GM12878 (cell line): ENCODE results near the gene YKT6. TPM values are rescaled to one million over a fixed set of nuclear protein-coding genes. Genes with fewer than 3 reads are reported as not detected.

Experiments used
- ATAC-seq: fragments of 200-7000 bp; cut with Tn5 transposase; 3 replicates; pipeline ENCODE4 v1.9.1; 2020; ENCODE audit warnings: mild to moderate bottlenecking, moderate library complexity
- BruUV-seq: library from RNA; stranded (reverse); fragments of 400-500 nt; replicated peaks from 2 replicates; lab custom pipeline; 2021; lab: Mats Ljungman, UMichigan
- CTCF ChIA-PET: fragments of 300-600 bp; sonication (Branson Sonifier 250); formaldehyde crosslinking; extraction: SDS; loops from one replicate; lab custom pipeline; 2021; ENCODE audit warnings: inconsistent platforms; lab: Yijun Ruan, JAX
- POLR2A ChIA-PET: fragments of 350-600 bp; formaldehyde crosslinking; extraction: SDS; loops from one replicate; lab custom pipeline; 2021; ENCODE audit warnings: inconsistent platforms; lab: Charles Lee
- RAD21 ChIA-PET: fragments of 300-600 bp; sonication (Branson Sonifier 250); formaldehyde crosslinking; loops from one replicate; lab custom pipeline; 2023; ENCODE audit warnings: antibody characterized with exemption; ENCODE audit not compliant: unreplicated experiment; lab: Charles Lee
- SMC1A ChIA-PET: fragments of 300-600 bp; sonication (Branson Sonifier 250); formaldehyde crosslinking; loops from one replicate; lab custom pipeline; 2023; ENCODE audit not compliant: unreplicated experiment, uncharacterized antibody; lab: Charles Lee
- DNase-seq: peaks from one replicate; pipeline ENCODE4 v3.0.0-alpha.2; 2011; ENCODE audit warnings: low read depth, low spot score
- FAIRE-seq: peaks from 3 replicates; lab custom pipeline; 2011; peaks lifted over from hg19 to GRCh38; lab: Jason Lieb, UNC
- H2AFZ ChIP-seq: 2 replicates; pipeline ENCODE4 v1.6.0; 2011; ENCODE audit warnings: low read depth, low read length, control low read depth; ENCODE audit not compliant: control insufficient read depth
- H3K27ac ChIP-seq: 2 replicates; pipeline ENCODE4 v1.5.1; 2011; ENCODE audit warnings: control low read depth; ENCODE audit not compliant: control insufficient read depth, insufficient read depth
- H3K27me3 ChIP-seq, 2 experiments: replicated peaks in 1 of 2; 2 replicates each; pipeline versions ENCODE4 v1.6.0 to v1.6.1; 2011; ENCODE audit warnings: low read length in 1 of 2; ENCODE audit not compliant: control insufficient read depth in 2 of 2, insufficient read depth in 2 of 2
- H3K36me3 ChIP-seq, 2 experiments: 2 replicates each; pipeline ENCODE4 v1.5.1; 2011; ENCODE audit warnings: low read length in 1 of 2; ENCODE audit not compliant: control insufficient read depth in 2 of 2, insufficient read depth in 2 of 2
- H3K4me1 ChIP-seq: 2 replicates; pipeline ENCODE4 v1.6.1; 2011; ENCODE audit warnings: mild to moderate bottlenecking, low read length, moderate library complexity, mixed read lengths; ENCODE audit not compliant: control insufficient read depth, insufficient read depth
- H3K4me2 ChIP-seq: 2 replicates; pipeline ENCODE4 v1.6.0; 2011; ENCODE audit warnings: control low read depth; ENCODE audit not compliant: control insufficient read depth, insufficient read depth
- H3K4me3 ChIP-seq: fragments of 200-600 bp; sonication (generic); 2 replicates; pipeline ENCODE4 v1.5.1; 2016
- H3K79me2 ChIP-seq: 2 replicates; pipeline ENCODE4 v1.6.0; 2011; ENCODE audit warnings: low read length; ENCODE audit not compliant: control insufficient read depth, insufficient read depth
- H3K9ac ChIP-seq: 2 replicates; pipeline ENCODE4 v1.8.0; 2011; ENCODE audit warnings: low read length, control low read depth, mixed read lengths; ENCODE audit not compliant: control insufficient read depth, insufficient read depth
- H3K9me3 ChIP-seq: replicated peaks from 3 replicates; pipeline ENCODE4 v1.5.1; 2011; ENCODE audit warnings: mild to moderate bottlenecking, low read length; ENCODE audit not compliant: control insufficient read depth, insufficient read depth
- H4K20me1 ChIP-seq: 2 replicates; pipeline ENCODE4 v1.6.0; 2011; ENCODE audit not compliant: control insufficient read depth, insufficient read depth
- ATF7 ChIP-seq: fragments of 450-650 bp; IDR thresholded peaks from 2 replicates; pipeline ENCODE4 v1.6.1; 2016; ENCODE audit warnings: low read depth, mild to moderate bottlenecking
- CHD2 ChIP-seq: IDR thresholded peaks from 2 replicates; pipeline ENCODE4 v1.6.1; 2011; ENCODE audit warnings: low read depth, low read length, improper control_type of control experiment, borderline replicate concordance
- HDAC6 ChIP-seq: fragments of 200-600 bp; sonication (generic); IDR thresholded peaks from one replicate; pipeline ENCODE4 v1.8.0; 2017; ENCODE audit warnings: antibody characterized with exemption; ENCODE audit not compliant: unreplicated experiment
- POLR2AphosphoS2 ChIP-seq: IDR thresholded peaks from 2 replicates; pipeline ENCODE4 v1.6.1; 2011; ENCODE audit warnings: low read depth, mild to moderate bottlenecking, low read length, improper control_type of control experiment, moderate library complexity
- RAD51 ChIP-seq: fragments of 450-650 bp; IDR thresholded peaks from 2 replicates; pipeline ENCODE4 v1.6.1; 2016; ENCODE audit warnings: moderate library complexity, mild to moderate bottlenecking, inconsistent platforms
- SP1 ChIP-seq: IDR thresholded peaks from one replicate; pipeline ENCODE4 v1.6.1; 2011; ENCODE audit warnings: low read depth, low read length
- SREBF1 ChIP-seq: IDR thresholded peaks from 2 replicates; pipeline ENCODE4 v1.6.1; 2012; ENCODE audit warnings: mild to moderate bottlenecking, low read length
- SUPT20H ChIP-seq: IDR thresholded peaks from 2 replicates; pipeline ENCODE4 v1.6.1; 2011; ENCODE audit warnings: low read depth, mild to moderate bottlenecking, low read length, moderate library complexity, borderline replicate concordance; ENCODE audit not compliant: control insufficient read depth
- TBL1XR1 ChIP-seq: IDR thresholded peaks from 2 replicates; pipeline ENCODE4 v1.6.1; 2012; ENCODE audit warnings: low read depth, low read length, improper control_type of control experiment
- TCF7 ChIP-seq: IDR thresholded peaks from 2 replicates; pipeline ENCODE4 v1.6.1; 2014; ENCODE audit warnings: antibody characterized with exemption, borderline replicate concordance
- WGBS: methylation state at CpG from one replicate; pipeline ENCODE4 v1.1.6; 2016; ENCODE audit warnings: low lambda C conversion rate; ENCODE audit not compliant: insufficient replicate concordance, insufficient coverage; ENCODE audit errors: missing lambda C conversion rate; 5-methylcytosine and 5-hydroxymethylcytosine counted together
- in situ Hi-C: fragments of 300-500 bp; cut with MboI; formaldehyde crosslinking; loops from 9 replicates; pipeline ENCODE4 v1.14.3; 2018; ENCODE audit warnings: mixed read lengths
- intact Hi-C: fragments of 100-400 bp; cut with micrococcal nuclease; formaldehyde crosslinking; loops from one replicate; pipeline ENCODE4 v1.14.2; 2022; ENCODE audit not compliant: unreplicated experiment
- polyA plus RNA-seq, 11 experiments: library from polyadenylated mRNA; depleted of rRNA in 4 of 11; unstranded in 6 of 11; stranded (reverse) in 5 of 11; fragments of >200 nt; fragmentation: Nextera tagmentation in 4 of 11; fragmentation: Illumina TruSeq in 1 of 11; extraction: Ambion mirVana in 4 of 11; extraction: Trizol in 1 of 11; gene quantifications; 1 replicate in 1 of 11; 2 replicates in 10 of 11; pipeline versions ENCODE4 v1.2.1 to v1.2.3, GENCODE V29; 2011 to 2016; ENCODE audit warnings: inconsistent platforms in 2 of 11, missing spikeins in 2 of 11, low read depth in 1 of 11
- total RNA-seq, 4 experiments: library from RNA; depleted of rRNA in 3 of 4; stranded (reverse); fragments of >200 nt in 3 of 4; fragmentation: Illumina TruSeq in 1 of 4; extraction: Trizol in 1 of 4; gene quantifications; 2 replicates each; pipeline versions ENCODE4 v1.2.1 to v1.2.3, GENCODE V29; 2013 to 2021

Gene YKT6
- total and polyA plus RNA-seq, 10 of the 15 experiments (the other 5 are each of a cell fraction or from before 2014, with no cell fraction given), result 1.7 to 95.2 (median 70.5) TPM

DNA sequence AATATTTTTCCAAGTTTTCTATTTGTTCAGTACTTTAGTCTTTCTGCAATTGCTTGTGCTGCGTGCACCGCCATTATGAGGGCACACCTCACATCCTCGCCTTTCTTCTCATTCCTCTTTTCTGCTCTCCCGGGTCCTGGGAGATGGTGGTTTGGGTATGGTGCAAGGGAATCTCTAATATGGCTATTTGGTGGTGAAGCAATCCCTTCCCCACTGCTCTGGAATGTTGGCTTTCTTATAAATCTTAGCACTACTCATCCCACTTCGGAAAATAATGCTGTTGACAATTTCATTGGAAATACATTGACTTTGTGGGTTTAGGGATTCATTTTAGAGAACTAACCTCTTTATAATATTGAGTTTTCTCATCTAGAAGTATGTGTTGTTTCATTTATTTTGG, 9.6 kb upstream of the YKT6 start (continued):
- TF ChIP-seq RAD51 (no peak), POLR2AphosphoS2 (no peak), SP1 (no peak), TCF7 (no peak), HDAC6 (no peak)

DNA sequence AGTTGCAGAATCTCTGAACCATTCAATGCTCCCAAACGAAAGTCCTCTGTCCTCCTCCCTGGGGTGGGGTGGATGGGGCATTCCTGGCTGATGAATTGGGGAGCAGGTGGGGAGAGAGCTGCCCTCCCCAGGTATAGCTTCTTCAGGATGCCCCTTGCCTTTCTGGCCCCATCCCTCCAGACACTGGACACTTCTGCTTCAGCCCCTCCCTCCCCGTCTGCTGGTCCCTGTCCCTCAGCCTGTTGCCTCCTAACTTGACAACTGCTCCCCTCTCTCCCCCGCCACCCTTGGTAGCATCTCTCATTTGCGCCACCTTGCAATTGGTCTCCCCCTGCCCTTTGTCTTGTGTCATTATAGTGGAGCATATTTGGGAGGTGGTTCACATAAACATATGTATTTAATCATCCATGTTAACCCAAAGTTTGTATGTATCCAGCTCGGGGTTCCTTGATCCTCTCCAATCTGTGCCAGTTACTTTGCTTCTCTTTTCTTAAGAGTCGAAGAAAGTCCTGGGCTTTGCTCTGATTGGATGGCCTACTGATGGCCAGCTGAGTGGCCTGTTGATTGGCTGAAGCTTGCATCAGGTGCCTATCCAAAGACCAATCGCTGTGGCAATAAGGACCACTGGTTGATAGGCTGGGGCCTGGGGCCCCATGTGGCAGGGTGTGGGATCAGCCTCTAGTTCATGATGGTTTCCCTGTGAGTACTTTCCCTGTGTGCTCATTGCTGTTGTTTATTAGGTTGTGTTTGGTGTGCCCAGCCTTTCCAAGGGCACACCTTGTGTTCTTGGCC, 7.6 kb upstream of the YKT6 start:
- no peaks in the 10 kb centered on the region for H4K20me1 ChIP-seq
- no peak overlapping the region for H3K9ac ChIP-seq
- ChIA-PET CTCF (no interaction called here), SMC1A (interaction anchor here (0.6 kb wide), 1 partner anchor 1049 kb away, joined by 3 read pairs; no protein-coding TSS in a partner anchor), POLR2A (no interaction called here), RAD21 (no interaction called here)
- H3K79me2 ChIP-seq, result no peaks in the 10 kb centered on the region
- in situ Hi-C loops, result no loop called here
- ATAC-seq (peak; percentile 63), DNase-seq (no peak), FAIRE-seq (no peak)
- intact Hi-C loops, result loop anchor here (5.0 kb wide), 1 partner anchor 41 kb away; no protein-coding TSS in a partner anchor
- no peak for TF ChIP-seq SUPT20H
- no peak for TF ChIP-seq TBL1XR1
- no peak for TF ChIP-seq ATF7
- TF ChIP-seq CHD2, result no peak
- TF ChIP-seq SREBF1, result no peak
- no peaks in the 10 kb centered on the region; a peak in 1 of 4 replicates for H3K27me3 ChIP-seq
- no peaks in the 10 kb centered on the region for H3K36me3 ChIP-seq
- H3K4me2 ChIP-seq, result no peak overlapping the region
- BruUV-seq, result no TSS peak
- H2AFZ ChIP-seq, result no peak overlapping the region
- WGBS, result 58% methylated on average over 7 of the region's 7 CpGs
- no peak overlapping the region for H3K4me3 ChIP-seq
- no peaks in the 10 kb centered on the region for H3K4me1 ChIP-seq
- no peaks in the 10 kb centered on the region for H3K9me3 ChIP-seq
- H3K27ac ChIP-seq, result no peak overlapping the region
